GM23338 (cell line): ENCODE data around the gene ATP6V0E2. TPM values are rescaled to one million over a fixed set of nuclear protein-coding genes. Genes with fewer than 3 reads are reported as not detected.

Experiments
- ATAC-seq: fragments of 200-7000 bp; cut with Tn5 transposase; 3 replicates; pipeline ENCODE4 v1.9.1; 2020
- DNase-seq: peaks from one replicate; pipeline ENCODE4 v3.0.0-alpha.2; 2015; ENCODE audit warnings: low spot score
- H2AFZ ChIP-seq: fragments of 200-600 bp; sonication (generic); 2 replicates; pipeline ENCODE4 v1.8.0; 2016; ENCODE audit warnings: antibody characterized with exemption, mild to moderate bottlenecking, moderate library complexity
- H3F3A ChIP-seq: fragments of 200-600 bp; sonication (generic); replicated peaks from 2 replicates; pipeline ENCODE4 v1.8.0; 2017; ENCODE audit warnings: antibody characterized with exemption, mixed run types, low read depth
- H3K27ac ChIP-seq: fragments of 200-600 bp; sonication (generic); 2 replicates; pipeline ENCODE4 v1.6.1; 2016; ENCODE audit warnings: low read depth
- H3K27me3 ChIP-seq: fragments of 200-600 bp; sonication (generic); 2 replicates; pipeline ENCODE4 v1.8.0; 2016; ENCODE audit warnings: mild to moderate bottlenecking, mixed run types, moderate library complexity; ENCODE audit not compliant: insufficient read depth
- H3K36me3 ChIP-seq: fragments of 200-600 bp; sonication (generic); 2 replicates; pipeline ENCODE4 v1.8.0; 2016; ENCODE audit warnings: mild to moderate bottlenecking; ENCODE audit not compliant: insufficient read depth
- H3K4me1 ChIP-seq: fragments of 200-600 bp; sonication (generic); 2 replicates; pipeline ENCODE4 v1.8.0; 2016; ENCODE audit warnings: mild to moderate bottlenecking, moderate library complexity; ENCODE audit not compliant: insufficient read depth
- H3K4me2 ChIP-seq: fragments of 200-600 bp; sonication (generic); 2 replicates; pipeline ENCODE4 v1.7.1; 2017; ENCODE audit warnings: mixed run types
- H3K4me3 ChIP-seq: fragments of 200-600 bp; sonication (generic); 2 replicates; pipeline ENCODE4 v1.6.1; 2016; ENCODE audit warnings: mixed run types
- H3K79me2 ChIP-seq: fragments of 200-600 bp; sonication (generic); replicated peaks from 2 replicates; pipeline ENCODE4 v1.8.0; 2017; ENCODE audit warnings: mild to moderate bottlenecking; ENCODE audit not compliant: insufficient read depth
- H3K9me2 ChIP-seq: fragments of 200-600 bp; sonication (generic); 2 replicates; pipeline ENCODE4 v1.8.0; 2017; ENCODE audit not compliant: insufficient read depth
- H4K20me1 ChIP-seq: fragments of 200-600 bp; sonication (generic); replicated peaks from 2 replicates; pipeline ENCODE4 v1.8.0; 2017; ENCODE audit warnings: mild to moderate bottlenecking; ENCODE audit not compliant: insufficient read depth
- H3K27ac Mint-ChIP-seq: 2 replicates; pipeline ENCODE4 v1.8.0; 2020; ENCODE audit warnings: inconsistent platforms, mild to moderate bottlenecking, moderate library complexity, mixed read lengths
- H3K27me3 Mint-ChIP-seq: 3 replicates; pipeline ENCODE4 v1.8.0; 2022; ENCODE audit warnings: low read depth, mild to moderate bottlenecking, moderate library complexity, mixed read lengths, inconsistent platforms; ENCODE audit not compliant: insufficient read depth, poor library complexity
- H3K36me3 Mint-ChIP-seq: 3 replicates; pipeline ENCODE4 v1.8.0; 2021; ENCODE audit warnings: low read depth, mild to moderate bottlenecking, inconsistent platforms, moderate library complexity, mixed read lengths
- H3K4me1 Mint-ChIP-seq: 3 replicates; pipeline ENCODE4 v1.8.0; 2020; ENCODE audit warnings: mild to moderate bottlenecking, inconsistent platforms, mixed read lengths
- H3K4me3 Mint-ChIP-seq: 3 replicates; pipeline ENCODE4 v1.8.0; 2021; ENCODE audit warnings: moderate library complexity, mild to moderate bottlenecking, inconsistent platforms, mixed read lengths
- H3K9me3 Mint-ChIP-seq: 3 replicates; pipeline ENCODE4 v1.8.0; 2020; ENCODE audit warnings: moderate library complexity, mild to moderate bottlenecking, inconsistent platforms, mixed read lengths
- CREB1 ChIP-seq: fragments of 250-450 bp; sonication (Bioruptor Pico); IDR thresholded peaks from 2 replicates; pipeline ENCODE4 v1.5.0; 2020; ENCODE audit warnings: low read depth, mild to moderate bottlenecking, moderate library complexity
- ETS1 ChIP-seq: IDR thresholded peaks from 2 replicates; pipeline ENCODE4 v1.6.1; 2016; ENCODE audit warnings: antibody characterized with exemption
- EZH2phosphoT487 ChIP-seq: fragments of 200-600 bp; sonication (generic); IDR thresholded peaks from one replicate; pipeline ENCODE4 v1.8.1; 2018; ENCODE audit warnings: antibody characterized with exemption; ENCODE audit not compliant: unreplicated experiment
- JUNB ChIP-seq: IDR thresholded peaks from one replicate; pipeline ENCODE4 v1.6.1; 2016; ENCODE audit warnings: antibody characterized with exemption; ENCODE audit not compliant: unreplicated experiment
- POLR2AphosphoS5 ChIP-seq: IDR thresholded peaks from 2 replicates; pipeline ENCODE4 v1.6.1; 2016; ENCODE audit warnings: antibody characterized with exemption, low read depth
- REST ChIP-seq: IDR thresholded peaks from one replicate; pipeline ENCODE4 v1.6.1; 2018; ENCODE audit warnings: antibody characterized with exemption; ENCODE audit not compliant: unreplicated experiment
- STAT1 ChIP-seq: IDR thresholded peaks from one replicate; pipeline ENCODE4 v1.6.1; 2016; ENCODE audit warnings: antibody characterized with exemption; ENCODE audit not compliant: unreplicated experiment
- ZNF114 ChIP-seq: fragments of 250-450 bp; sonication (Bioruptor Pico); IDR thresholded peaks from 2 replicates; pipeline ENCODE4 v1.5.0; 2020; ENCODE audit warnings: mild to moderate bottlenecking, moderate library complexity
- ZNF331 ChIP-seq: fragments of 250-450 bp; sonication (Bioruptor Pico); IDR thresholded peaks from 2 replicates; pipeline ENCODE4 v1.5.0; 2020; ENCODE audit warnings: low read depth, mild to moderate bottlenecking, moderate library complexity
- polyA plus RNA-seq: library from polyadenylated mRNA; unstranded; fragments of >200 nt; fragmentation: Nextera tagmentation; extraction: Ambion mirVana; gene quantifications from 2 replicates; pipeline ENCODE4 v1.2.1, GENCODE V29; 2016
- total RNA-seq: library from RNA; depleted of rRNA; stranded (reverse); fragments of >200 nt; shearing (Covaris generic); gene quantifications from 2 replicates; pipeline ENCODE4 v1.2.3, GENCODE V29; 2014
- TF ChIP-seq, protein P1 (sequence below): fragments of 250-450 bp; sonication (Bioruptor Pico); IDR thresholded peaks from 2 replicates; pipeline ENCODE4 v1.5.0; 2020; ENCODE audit warnings: mild to moderate bottlenecking, moderate library complexity

ATP6V0E2 gene
- total and polyA plus RNA-seq, 2 experiments from 2014 or later = 15.6 to 34.7 TPM

GRCh38 chr7:149873970-149874643, 338 bp downstream of the ATP6V0E2 start:
- Histone ChIP-seq H3K9me2 (no peaks in the 10 kb centered on the region), H3K36me3 (no peaks in the 10 kb centered on the region), H3K27ac (no peak overlapping the region), H3F3A (peaks cover 11% of the 10 kb centered on the region; the same call in 1 of the 2 replicates), H3K79me2 (no peaks in the 10 kb centered on the region), H3K4me2 (peak overlapping the region; percentile 79), H3K4me3 (peak overlapping the region; percentile 83), H3K4me1 (peaks cover 6% of the 10 kb centered on the region; the same call in 1 of the 2 replicates), H4K20me1 (0 out of 2 replicates have a peak, but pooled peaks cover 4% of the 10 kb centered on the region), H3K27me3 (peaks cover 24% of the 10 kb centered on the region), H2AFZ (peak overlapping the region; percentile 99)
- Mint-ChIP-seq H3K36me3 (no peaks in the 10 kb centered on the region), H3K27ac (no peak overlapping the region), H3K4me3 (peak overlapping the region; percentile 74), H3K4me1 (peaks cover 14% of the 10 kb centered on the region; the same call in 2 of the 3 replicates), H3K27me3 (peaks cover 15% of the 10 kb centered on the region), H3K9me3 (no peaks in the 10 kb centered on the region)
- DNase-seq (peak; percentile 48), ATAC-seq (no peak; the same call in 2 of the 3 replicates)
- no peak for TF ChIP-seq EZH2phosphoT487
- no peak for TF ChIP-seq REST
- TF ChIP-seq POLR2AphosphoS5 = peak; percentile 68
- TF ChIP-seq, protein P1, sequence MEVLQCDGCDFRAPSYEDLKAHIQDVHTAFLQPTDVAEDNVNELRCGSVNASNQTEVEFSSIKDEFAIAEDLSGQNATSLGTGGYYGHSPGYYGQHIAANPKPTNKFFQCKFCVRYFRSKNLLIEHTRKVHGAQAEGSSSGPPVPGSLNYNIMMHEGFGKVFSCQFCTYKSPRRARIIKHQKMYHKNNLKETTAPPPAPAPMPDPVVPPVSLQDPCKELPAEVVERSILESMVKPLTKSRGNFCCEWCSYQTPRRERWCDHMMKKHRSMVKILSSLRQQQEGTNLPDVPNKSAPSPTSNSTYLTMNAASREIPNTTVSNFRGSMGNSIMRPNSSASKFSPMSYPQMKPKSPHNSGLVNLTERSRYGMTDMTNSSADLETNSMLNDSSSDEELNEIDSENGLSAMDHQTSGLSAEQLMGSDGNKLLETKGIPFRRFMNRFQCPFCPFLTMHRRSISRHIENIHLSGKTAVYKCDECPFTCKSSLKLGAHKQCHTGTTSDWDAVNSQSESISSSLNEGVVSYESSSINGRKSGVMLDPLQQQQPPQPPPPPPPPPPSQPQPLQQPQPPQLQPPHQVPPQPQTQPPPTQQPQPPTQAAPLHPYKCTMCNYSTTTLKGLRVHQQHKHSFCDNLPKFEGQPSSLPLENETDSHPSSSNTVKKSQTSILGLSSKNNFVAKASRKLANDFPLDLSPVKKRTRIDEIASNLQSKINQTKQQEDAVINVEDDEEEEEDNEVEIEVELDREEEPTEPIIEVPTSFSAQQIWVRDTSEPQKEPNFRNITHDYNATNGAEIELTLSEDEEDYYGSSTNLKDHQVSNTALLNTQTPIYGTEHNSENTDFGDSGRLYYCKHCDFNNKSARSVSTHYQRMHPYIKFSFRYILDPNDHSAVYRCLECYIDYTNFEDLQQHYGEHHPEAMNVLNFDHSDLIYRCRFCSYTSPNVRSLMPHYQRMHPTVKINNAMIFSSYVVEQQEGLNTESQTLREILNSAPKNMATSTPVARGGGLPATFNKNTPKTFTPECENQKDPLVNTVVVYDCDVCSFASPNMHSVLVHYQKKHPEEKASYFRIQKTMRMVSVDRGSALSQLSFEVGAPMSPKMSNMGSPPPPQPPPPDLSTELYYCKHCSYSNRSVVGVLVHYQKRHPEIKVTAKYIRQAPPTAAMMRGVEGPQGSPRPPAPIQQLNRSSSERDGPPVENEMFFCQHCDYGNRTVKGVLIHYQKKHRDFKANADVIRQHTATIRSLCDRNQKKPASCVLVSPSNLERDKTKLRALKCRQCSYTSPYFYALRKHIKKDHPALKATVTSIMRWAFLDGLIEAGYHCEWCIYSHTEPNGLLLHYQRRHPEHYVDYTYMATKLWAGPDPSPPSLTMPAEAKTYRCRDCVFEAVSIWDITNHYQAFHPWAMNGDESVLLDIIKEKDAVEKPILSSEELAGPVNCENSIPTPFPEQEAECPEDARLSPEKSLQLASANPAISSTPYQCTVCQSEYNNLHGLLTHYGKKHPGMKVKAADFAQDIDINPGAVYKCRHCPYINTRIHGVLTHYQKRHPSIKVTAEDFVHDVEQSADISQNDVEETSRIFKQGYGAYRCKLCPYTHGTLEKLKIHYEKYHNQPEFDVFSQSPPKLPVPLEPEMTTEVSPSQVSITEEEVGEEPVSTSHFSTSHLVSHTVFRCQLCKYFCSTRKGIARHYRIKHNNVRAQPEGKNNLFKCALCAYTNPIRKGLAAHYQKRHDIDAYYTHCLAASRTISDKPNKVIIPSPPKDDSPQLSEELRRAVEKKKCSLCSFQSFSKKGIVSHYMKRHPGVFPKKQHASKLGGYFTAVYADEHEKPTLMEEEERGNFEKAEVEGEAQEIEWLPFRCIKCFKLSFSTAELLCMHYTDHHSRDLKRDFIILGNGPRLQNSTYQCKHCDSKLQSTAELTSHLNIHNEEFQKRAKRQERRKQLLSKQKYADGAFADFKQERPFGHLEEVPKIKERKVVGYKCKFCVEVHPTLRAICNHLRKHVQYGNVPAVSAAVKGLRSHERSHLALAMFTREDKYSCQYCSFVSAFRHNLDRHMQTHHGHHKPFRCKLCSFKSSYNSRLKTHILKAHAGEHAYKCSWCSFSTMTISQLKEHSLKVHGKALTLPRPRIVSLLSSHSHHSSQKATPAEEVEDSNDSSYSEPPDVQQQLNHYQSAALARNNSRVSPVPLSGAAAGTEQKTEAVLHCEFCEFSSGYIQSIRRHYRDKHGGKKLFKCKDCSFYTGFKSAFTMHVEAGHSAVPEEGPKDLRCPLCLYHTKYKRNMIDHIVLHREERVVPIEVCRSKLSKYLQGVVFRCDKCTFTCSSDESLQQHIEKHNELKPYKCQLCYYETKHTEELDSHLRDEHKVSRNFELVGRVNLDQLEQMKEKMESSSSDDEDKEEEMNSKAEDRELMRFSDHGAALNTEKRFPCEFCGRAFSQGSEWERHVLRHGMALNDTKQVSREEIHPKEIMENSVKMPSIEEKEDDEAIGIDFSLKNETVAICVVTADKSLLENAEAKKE (CRISPR knock-in tag) = no peak
- TF ChIP-seq STAT1 = no peak
- no peak for TF ChIP-seq JUNB
- TF ChIP-seq ETS1 = peak; percentile 47; the same call in 1 of the 2 replicates
- TF ChIP-seq ZNF114 (CRISPR knock-in tag) = no peak
- TF ChIP-seq CREB1 = no peak
- TF ChIP-seq ZNF331 (CRISPR knock-in tag) = no peak
